Measurements from ENCODE around the gene OPCML. TPM values are rescaled to one million over a fixed set of nuclear protein-coding genes. Genes with fewer than 3 reads are reported as not detected.

Gene OPCML
- total and polyA plus RNA-seq, 2 of the 13 experiments (the other 11 are each of a cell fraction or from before 2014, with no cell fraction given): not detected

DNA sequence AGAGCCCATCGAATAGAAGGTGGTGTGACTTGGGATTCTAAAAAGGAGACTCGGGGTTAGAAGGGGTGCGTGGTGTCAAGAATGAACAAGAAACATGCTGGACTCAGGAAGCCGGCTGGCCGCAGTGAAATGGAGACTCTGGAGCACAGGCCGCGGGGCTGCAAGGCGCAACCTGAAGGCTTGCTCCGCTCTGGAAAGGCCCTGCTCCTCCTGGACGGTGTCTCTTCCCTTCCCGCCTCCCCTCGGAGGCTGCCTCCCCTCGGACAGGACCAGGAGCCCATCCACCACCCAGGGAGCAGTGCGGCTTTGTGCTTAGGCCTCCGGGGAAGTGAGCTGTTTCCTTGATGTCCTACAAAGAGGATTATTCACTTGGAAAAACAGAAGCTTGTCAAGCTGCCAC is 170.1 kb downstream of the OPCML start (continued):
- TF ChIP-seq, protein P1, sequence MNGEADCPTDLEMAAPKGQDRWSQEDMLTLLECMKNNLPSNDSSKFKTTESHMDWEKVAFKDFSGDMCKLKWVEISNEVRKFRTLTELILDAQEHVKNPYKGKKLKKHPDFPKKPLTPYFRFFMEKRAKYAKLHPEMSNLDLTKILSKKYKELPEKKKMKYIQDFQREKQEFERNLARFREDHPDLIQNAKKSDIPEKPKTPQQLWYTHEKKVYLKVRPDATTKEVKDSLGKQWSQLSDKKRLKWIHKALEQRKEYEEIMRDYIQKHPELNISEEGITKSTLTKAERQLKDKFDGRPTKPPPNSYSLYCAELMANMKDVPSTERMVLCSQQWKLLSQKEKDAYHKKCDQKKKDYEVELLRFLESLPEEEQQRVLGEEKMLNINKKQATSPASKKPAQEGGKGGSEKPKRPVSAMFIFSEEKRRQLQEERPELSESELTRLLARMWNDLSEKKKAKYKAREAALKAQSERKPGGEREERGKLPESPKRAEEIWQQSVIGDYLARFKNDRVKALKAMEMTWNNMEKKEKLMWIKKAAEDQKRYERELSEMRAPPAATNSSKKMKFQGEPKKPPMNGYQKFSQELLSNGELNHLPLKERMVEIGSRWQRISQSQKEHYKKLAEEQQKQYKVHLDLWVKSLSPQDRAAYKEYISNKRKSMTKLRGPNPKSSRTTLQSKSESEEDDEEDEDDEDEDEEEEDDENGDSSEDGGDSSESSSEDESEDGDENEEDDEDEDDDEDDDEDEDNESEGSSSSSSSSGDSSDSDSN (CRISPR knock-in tag; IDR thresholded peaks at IDR 0.05): no peak
- TF ChIP-seq XBP1 (CRISPR knock-in tag; IDR thresholded peaks at IDR 0.05) (no peak), HNF4G (IDR thresholded peaks at IDR 0.05; ENCODE audit: borderline replicate concordance, low read depth, low read length) (no peak), HNF4G (CRISPR knock-in tag; IDR thresholded peaks at IDR 0.05; ENCODE audit: borderline replicate concordance, low read depth) (no peak), ZMAT3 (CRISPR knock-in tag; conservative IDR thresholded peaks at IDR 0.05) (no peak), NR2C2 (CRISPR knock-in tag; IDR thresholded peaks at IDR 0.05; ENCODE audit: borderline replicate concordance) (no peak), ZNF274 (CRISPR knock-in tag; IDR thresholded peaks at IDR 0.05) (no peak)
- TF ChIP-seq, protein P2, sequence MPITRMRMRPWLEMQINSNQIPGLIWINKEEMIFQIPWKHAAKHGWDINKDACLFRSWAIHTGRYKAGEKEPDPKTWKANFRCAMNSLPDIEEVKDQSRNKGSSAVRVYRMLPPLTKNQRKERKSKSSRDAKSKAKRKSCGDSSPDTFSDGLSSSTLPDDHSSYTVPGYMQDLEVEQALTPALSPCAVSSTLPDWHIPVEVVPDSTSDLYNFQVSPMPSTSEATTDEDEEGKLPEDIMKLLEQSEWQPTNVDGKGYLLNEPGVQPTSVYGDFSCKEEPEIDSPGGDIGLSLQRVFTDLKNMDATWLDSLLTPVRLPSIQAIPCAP (CRISPR knock-in tag; IDR thresholded peaks at IDR 0.05; ENCODE audit: low read depth): no peak

DNA sequence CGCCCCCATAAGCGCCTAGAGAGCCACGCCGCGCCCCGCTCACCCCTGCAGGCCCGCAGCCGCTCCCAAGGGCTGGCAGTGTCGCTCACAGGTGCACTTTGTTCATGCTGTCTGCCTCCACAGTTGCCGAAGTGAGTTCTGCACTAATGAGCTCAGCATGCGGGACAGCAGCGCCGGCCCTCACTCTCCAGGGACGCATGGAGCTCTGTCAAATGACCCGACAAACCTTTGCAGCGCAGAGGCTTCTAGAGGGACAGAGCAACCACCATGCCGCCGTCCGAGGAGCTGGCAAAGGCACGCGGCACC is 170.7 kb downstream of the OPCML start:
- H3K27me3 ChIP-seq (ENCODE audit: control insufficient read depth in 1 of 2, insufficient read depth in 2 of 2, low read length in 2 of 2): peaks cover 0 to 8% of the 10 kb centered on the region in 2 experiments; a peak in 1 of 5 replicates
- no peak overlapping the region for H2AFZ ChIP-seq (ENCODE audit: low read length)
- POLR2A ChIA-PET: no interaction called here
- in situ Hi-C loops (cut with HindIII; ENCODE audit: extremely low pct_ligation_motif_present, low pct_unique_long_range_greater_than_20kb): no loop called here
- no peak overlapping the region for H3K9ac ChIP-seq (ENCODE audit: insufficient read depth, low read depth, low read length)
- no peaks in the 10 kb centered on the region for H3K79me2 ChIP-seq (ENCODE audit: insufficient read depth, low read length)
- no CpG with 5 or more reads among the region's 21 CpGs for WGBS (ENCODE audit: low lambda C conversion rate)
- CTCF ChIA-PET (ENCODE audit: low intra/inter-chr PET ratio, low total read pairs): no interaction called here
- ATAC-seq (no peak), DNase-seq (ENCODE audit: low spot score) (no peak), FAIRE-seq (no peak)
- no peak overlapping the region for H3K4me2 ChIP-seq (ENCODE audit: low read depth, low read length)
- intact Hi-C loops (cut with micrococcal nuclease; ENCODE audit: unreplicated experiment): no loop called here
- H3K36me3 ChIP-seq (replicated peaks in 1 of 2; ENCODE audit: control insufficient read depth in 1 of 2, insufficient read depth in 2 of 2, low read length in 2 of 2): no peaks in the 10 kb centered on the region
- H3K4me1 ChIP-seq (ENCODE audit: insufficient read depth, low read length): no peaks in the 10 kb centered on the region
- no peaks in the 10 kb centered on the region for H3K9me3 ChIP-seq (ENCODE audit: low read length)
- H3K4me3 ChIP-seq (replicated peaks in 1 of 3; ENCODE audit: insufficient read depth in 1 of 3, low read depth in 2 of 3, low read length in 3 of 3): no peak overlapping the region
- H4K20me1 ChIP-seq (ENCODE audit: insufficient read depth, low read length): no peaks in the 10 kb centered on the region
- H3K27ac ChIP-seq (ENCODE audit: extremely low read length, insufficient read depth, low read length): no peak overlapping the region
- BruUV-seq (replicated peaks): no TSS peak
- TF ChIP-seq ATAD3A (CRISPR knock-in tag; IDR thresholded peaks at IDR 0.05) (no peak), ZNF496 (CRISPR knock-in tag; IDR thresholded peaks at IDR 0.05; ENCODE audit: insufficient replicate concordance) (no peak), SIN3A (IDR thresholded peaks at IDR 0.05; ENCODE audit: borderline replicate concordance, low read depth, low read length) (no peak), IKZF4 (CRISPR knock-in tag; IDR thresholded peaks at IDR 0.05; ENCODE audit: borderline replicate concordance, low read depth, not compliant biosample characterization) (no peak), ZNF674 (CRISPR knock-in tag; IDR thresholded peaks at IDR 0.05; ENCODE audit: low read depth) (no peak), FOSL1 (CRISPR knock-in tag; IDR thresholded peaks at IDR 0.05; ENCODE audit: borderline replicate concordance) (no peak), CC2D1A (CRISPR knock-in tag; IDR thresholded peaks at IDR 0.05) (no peak), RBAK (CRISPR knock-in tag; IDR thresholded peaks at IDR 0.05) (no peak), ZNF564 (CRISPR knock-in tag; IDR thresholded peaks at IDR 0.05) (no peak), ZNF777 (CRISPR knock-in tag; IDR thresholded peaks at IDR 0.05) (no peak), HNF4G (IDR thresholded peaks at IDR 0.05; ENCODE audit: borderline replicate concordance, low read depth, low read length) (no peak), HNF4G (CRISPR knock-in tag; IDR thresholded peaks at IDR 0.05; ENCODE audit: borderline replicate concordance, low read depth) (no peak), SMAD1 (CRISPR knock-in tag; IDR thresholded peaks at IDR 0.05; ENCODE audit: borderline replicate concordance, low read depth) (no peak), NAIF1 (CRISPR knock-in tag; IDR thresholded peaks at IDR 0.05; ENCODE audit: borderline replicate concordance) (no peak), ZNF678 (CRISPR knock-in tag; IDR thresholded peaks at IDR 0.05) (no peak)
- TF ChIP-seq, protein P3, sequence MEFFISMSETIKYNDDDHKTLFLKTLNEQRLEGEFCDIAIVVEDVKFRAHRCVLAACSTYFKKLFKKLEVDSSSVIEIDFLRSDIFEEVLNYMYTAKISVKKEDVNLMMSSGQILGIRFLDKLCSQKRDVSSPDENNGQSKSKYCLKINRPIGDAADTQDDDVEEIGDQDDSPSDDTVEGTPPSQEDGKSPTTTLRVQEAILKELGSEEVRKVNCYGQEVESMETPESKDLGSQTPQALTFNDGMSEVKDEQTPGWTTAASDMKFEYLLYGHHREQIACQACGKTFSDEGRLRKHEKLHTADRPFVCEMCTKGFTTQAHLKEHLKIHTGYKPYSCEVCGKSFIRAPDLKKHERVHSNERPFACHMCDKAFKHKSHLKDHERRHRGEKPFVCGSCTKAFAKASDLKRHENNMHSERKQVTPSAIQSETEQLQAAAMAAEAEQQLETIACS (CRISPR knock-in tag; IDR thresholded peaks at IDR 0.05): no peak

Measured in HepG2 (cell line).